Coronary artery (tissue), 2 donors: Measurements from ENCODE around the gene GPR17.

Source experiments
- DNase-seq: peaks from one replicate; pipeline ENCODE4 v3.0.0-alpha.2; 2017; ENCODE audit warnings: low spot score
- H3K27ac ChIP-seq, 2 donors: fragments of 200-600 bp; sonication (generic); one replicate each; pipeline ENCODE4 v1.5.1; 2016 to 2019
- H3K4me3 ChIP-seq: fragments of 200-600 bp; sonication (generic); 2 replicates; pipeline ENCODE4 v1.5.1; 2016; ENCODE audit warnings: mild to moderate bottlenecking, moderate library complexity
- TF ChIP-seq, protein P1 (sequence below): fragments of 200-600 bp; sonication (generic); IDR thresholded peaks from one replicate; pipeline ENCODE4 v1.5.1; 2019; ENCODE audit warnings: antibody characterized with exemption

GPR17 gene

DNA sequence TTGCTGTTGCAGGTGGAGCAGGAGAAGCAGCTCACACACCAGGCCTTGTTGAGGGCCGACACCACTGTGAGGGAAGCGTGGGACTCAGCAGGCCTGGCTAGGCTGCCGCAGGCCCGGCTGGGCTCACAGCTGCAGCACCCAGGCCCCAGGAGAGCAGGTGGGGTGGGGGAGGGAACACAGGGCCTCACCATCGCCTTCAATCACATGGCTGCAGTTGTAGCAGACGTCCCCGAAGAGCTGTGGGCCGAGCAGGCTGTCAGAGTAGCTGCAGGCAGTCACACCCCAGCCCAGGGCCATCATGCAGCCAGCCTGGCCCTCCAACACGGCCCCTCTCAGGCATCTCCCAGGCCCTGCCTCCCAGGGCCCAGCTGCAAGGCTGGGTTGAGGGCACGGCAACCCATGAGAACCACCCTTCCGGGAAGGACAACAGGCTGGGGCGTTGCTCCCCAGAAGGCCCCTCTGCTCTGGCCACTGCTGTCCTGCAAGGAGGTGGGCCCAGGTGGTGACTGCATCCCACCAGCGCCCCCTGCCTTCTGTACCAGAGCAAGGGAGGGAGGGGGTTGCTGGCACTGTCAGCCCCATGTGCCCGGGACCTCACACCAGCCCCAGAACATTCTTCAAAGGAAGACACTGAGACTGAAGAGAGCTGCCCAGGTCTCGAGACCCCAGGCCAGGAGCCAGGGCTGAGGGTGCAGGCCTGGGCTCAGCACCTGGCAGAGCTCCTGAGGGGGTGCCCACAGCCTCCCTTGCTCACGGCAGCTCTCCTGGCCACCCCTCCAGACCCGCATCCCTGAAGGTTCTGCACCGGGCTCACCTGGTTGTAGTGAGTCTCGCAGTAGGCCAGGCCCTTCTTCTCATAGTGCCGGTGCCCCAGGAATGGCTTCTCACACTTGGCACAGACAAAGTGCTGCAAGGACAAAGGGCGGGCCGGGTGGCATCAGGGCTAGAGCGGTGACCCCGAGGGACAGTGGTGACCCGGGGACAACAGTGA lies 5.6 kb upstream of the GPR17 start:
- no peak overlapping the region for H3K4me3 ChIP-seq
- no peak for DNase-seq
- TF ChIP-seq, protein P1, sequence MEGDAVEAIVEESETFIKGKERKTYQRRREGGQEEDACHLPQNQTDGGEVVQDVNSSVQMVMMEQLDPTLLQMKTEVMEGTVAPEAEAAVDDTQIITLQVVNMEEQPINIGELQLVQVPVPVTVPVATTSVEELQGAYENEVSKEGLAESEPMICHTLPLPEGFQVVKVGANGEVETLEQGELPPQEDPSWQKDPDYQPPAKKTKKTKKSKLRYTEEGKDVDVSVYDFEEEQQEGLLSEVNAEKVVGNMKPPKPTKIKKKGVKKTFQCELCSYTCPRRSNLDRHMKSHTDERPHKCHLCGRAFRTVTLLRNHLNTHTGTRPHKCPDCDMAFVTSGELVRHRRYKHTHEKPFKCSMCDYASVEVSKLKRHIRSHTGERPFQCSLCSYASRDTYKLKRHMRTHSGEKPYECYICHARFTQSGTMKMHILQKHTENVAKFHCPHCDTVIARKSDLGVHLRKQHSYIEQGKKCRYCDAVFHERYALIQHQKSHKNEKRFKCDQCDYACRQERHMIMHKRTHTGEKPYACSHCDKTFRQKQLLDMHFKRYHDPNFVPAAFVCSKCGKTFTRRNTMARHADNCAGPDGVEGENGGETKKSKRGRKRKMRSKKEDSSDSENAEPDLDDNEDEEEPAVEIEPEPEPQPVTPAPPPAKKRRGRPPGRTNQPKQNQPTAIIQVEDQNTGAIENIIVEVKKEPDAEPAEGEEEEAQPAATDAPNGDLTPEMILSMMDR = no peak
- H3K27ac ChIP-seq = peak overlapping the region in 1 of 2 donors; percentile 64

DNA sequence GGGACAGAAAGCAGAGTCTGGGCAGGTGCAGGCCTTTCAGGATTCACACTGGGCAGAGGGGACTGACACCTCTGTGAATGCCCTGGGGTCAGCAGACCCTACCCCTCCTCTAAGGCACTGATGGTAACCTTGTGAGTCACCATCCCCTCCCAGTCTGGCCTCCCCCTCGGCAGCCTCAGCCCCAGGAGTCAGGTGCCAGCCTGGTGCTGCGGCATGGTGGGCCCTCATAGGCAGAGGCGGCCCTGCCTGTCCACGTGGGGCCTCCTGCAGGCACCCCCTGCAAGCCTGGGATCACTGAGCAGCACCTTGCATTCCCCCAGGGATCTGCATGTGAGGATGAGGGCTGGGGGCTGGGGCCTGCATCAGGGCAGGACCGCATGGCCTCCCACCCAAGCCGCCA lies 4.8 kb upstream of the GPR17 start:
- Histone ChIP-seq H3K27ac (peak overlapping the region in 1 of 2 donors; percentile 64), H3K4me3 (no peak overlapping the region)
- DNase-seq = no peak
- TF ChIP-seq, protein P1 = no peak

DNA sequence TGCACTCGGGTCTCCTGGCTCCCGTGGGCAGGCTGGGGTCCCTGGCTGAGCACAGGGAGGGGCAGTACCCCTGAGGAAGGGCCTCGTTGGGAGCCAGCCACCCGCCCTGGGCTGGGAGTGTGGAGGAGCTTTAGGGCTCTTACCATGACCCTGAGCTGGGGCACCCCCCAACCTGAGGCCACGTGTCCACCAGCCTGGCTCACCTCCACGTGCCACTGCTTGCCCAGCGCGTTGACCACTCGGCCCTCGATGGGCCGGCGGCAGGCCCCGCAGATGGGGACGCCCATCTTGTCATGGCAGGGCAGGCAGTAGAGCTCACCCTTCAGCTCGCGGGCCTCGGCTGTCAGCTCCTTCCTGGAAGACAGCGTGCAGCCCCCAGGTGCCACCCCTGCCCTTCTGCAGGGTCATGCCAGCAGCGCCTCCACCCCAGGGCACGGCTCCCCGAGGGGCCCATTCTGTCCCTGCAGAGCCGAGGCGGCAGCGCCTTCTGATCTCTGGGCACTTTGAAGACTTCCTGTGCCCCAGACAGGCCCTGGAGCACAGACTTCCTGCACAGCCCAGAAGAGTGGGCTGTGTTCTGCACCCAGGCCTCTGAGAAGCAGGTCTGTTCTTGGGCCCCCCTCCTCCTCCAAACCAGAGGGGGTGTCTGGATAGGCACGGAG lies 4.0 kb upstream of the GPR17 start:
- TF ChIP-seq, protein P1 = no peak
- H3K27ac ChIP-seq = peak overlapping the region in 1 of 2 donors; percentile 64
- no peak overlapping the region for H3K4me3 ChIP-seq
- DNase-seq = no peak

DNA sequence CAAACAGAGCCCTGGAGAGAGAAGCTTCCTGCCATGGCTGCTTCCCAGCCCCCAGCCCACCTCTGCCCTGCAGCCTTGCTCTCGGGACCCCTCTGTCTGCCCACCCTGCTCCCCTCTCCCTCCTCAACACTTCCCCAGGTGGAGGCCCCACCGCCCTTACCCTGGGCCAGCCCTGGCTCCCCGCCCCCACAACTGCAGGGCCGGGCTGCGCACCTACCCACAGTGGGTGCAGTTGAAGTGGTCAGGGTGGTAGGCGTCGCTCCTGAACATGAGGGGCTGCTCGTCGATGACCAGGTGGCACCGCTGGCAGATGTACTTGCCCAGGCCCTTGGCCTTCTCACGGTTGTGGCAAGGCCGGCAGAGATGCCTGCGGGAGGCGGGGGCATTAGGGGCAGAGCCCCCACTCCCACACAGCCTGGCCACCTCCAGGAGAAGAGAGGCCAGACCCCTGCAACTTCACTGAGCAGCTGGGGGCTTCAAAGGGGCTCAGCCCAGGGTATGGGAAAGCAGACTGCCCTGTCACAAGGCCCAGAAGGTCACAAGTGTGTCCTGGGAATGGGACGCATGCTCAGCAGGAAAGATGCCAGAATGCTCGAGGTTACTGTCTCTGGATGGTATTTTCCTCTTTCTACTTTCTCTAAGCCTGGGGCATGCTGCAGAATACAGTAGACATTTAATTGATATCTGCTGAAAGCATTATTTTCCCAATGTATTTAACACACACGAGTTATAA lies 3.1 kb upstream of the GPR17 start:
- no peak for DNase-seq
- TF ChIP-seq, protein P1 = no peak
- Histone ChIP-seq H3K4me3 (no peak overlapping the region), H3K27ac (peak overlapping the region in 1 of 2 donors; percentile 64)

DNA sequence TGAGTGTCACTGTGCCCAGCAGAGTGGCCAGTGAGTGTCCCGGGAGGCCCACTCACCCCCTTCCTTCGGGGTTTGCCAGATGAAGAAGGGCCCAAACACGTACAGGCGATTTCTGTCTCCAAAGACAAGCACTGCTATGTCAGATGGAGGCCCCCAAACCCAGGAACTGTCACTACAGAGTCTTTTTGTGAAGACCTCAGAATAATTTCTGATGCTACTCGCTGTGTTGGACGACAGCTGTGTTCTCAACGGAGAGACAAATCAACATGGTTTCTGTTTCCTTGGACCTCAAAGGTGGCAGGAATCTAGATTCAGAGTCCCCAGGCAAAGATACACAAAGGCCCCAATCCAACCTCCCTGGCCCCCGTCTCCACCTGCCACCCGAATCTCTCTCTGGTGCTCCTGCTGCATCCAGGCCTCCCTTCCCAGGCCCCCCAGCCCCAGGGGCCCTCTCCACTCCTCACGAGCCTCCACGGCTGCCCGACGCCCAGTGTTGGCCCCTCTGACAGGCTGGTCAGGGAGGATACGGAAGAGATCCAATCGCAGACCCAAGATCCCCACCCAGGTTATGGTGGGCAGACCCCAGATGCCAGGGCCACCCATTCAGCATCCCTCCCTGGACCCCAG lies 2.4 kb upstream of the GPR17 start:
- no peak for DNase-seq
- Histone ChIP-seq H3K27ac (peak overlapping the region; percentile 14 to 64), H3K4me3 (no peak overlapping the region)
- TF ChIP-seq, protein P1 = no peak

DNA sequence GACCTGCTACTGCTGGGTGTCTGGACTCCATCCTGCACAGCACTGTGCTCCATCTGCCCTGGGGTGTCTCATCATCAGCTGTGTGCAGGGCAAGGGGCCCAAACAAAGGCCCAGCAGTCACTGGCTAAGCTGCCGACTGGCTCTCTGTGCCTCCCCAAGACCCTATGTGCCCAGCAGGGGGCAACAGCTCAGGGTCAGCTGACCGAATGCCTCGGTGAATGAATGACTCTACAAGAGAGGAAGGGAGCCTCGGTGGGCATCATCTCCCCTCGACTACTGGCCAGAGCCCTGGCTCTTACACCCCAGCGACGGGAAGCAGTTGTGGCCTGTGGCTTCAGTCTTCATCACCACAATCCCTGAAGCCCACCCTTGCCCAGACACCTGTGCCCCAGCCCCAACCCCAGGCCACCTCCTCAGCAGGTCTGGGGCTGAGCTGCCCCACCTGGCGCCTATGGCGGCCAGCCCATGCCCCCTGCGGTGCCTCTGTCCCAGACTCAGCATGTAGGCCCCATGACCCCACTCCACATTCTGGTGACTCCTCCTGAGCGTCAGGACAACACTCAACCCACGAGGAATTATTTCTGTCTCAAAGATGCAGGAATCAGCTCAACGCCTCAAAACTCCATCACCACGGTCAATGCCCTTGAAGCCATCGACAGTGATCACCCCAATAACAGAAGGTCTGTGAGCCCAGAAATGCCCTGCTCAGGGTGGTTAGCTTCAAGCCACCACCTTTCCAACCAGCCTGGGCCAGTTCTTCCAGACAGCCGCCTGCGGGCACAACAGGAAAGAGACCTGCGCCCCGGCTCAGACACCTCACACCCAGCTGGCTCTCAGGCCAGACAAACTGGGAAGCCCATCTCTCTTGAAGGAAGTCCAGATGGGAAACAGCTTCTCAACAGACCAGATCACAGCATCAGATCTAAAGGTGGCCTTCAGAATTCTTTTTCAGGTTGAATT lies 1.6 kb upstream of the GPR17 start:
- TF ChIP-seq, protein P1 = no peak
- peak overlapping the region; percentile 14 to 64 for H3K27ac ChIP-seq
- DNase-seq = no peak
- no peak overlapping the region for H3K4me3 ChIP-seq
